Eye (tissue), 1 donor: ENCODE results near the gene DIRAS3.
"Not testable (repeated sequence)": the region's sequence is repeated elsewhere in the genome, so short reads cannot be mapped to it uniquely, and the experiment has no call there.

Source experiments
- DNase-seq: peaks from one replicate; pipeline ENCODE4 v3.0.0-alpha.2; 2015

DIRAS3 gene

GRCh38 chr1:68049941-68050878 is at the start of gene DIRAS3:
Gene DIRAS3 (minus strand): TSS chr1:68050627. CDS start chr1:68047297, 3,330 bp downstream.
- peak; percentile 44 for DNase-seq

GRCh38 chr1:68093737-68094136 is 43.3 kb upstream of the DIRAS3 start:
- no peak for DNase-seq

DNA sequence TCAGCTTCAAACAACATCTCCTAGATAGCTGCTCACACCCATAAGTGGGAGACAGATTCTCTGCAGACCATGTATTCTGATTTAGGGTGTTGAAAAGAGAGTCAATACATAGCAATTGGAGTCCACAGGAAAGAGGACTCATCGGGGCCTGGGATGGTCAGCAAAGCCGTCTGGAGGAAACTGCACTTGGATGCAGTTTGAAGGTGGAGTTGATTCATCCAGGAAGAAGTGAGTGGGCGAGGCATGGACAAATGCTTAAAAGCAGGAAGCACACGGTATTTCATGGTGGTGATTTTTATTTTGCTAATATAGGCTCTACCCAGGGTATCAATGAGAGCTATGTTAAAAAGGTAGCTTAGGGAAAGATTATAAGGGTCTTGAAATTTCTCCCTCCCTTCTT is 36.8 kb upstream of the DIRAS3 start:
- DNase-seq = no peak

DNA sequence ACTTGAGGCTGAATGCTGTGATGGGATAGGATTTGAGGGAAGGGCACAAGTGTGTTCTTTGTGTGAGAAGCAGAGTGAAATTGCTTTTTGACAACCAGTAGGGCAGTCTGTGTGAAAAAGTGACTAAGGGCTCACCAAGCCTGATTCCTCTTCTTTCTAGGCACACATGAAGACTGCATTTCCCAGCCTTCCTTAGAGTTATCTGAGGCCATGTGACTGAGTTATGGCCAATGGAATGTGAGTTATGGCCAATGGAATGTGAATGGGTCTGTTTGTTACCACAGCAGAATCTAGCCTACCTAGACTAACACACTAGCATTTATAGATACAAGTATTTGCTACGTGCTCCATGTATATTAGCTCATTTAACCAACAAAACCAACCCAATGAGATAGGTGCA is 35.3 kb upstream of the DIRAS3 start:
- no peak for DNase-seq

DNA sequence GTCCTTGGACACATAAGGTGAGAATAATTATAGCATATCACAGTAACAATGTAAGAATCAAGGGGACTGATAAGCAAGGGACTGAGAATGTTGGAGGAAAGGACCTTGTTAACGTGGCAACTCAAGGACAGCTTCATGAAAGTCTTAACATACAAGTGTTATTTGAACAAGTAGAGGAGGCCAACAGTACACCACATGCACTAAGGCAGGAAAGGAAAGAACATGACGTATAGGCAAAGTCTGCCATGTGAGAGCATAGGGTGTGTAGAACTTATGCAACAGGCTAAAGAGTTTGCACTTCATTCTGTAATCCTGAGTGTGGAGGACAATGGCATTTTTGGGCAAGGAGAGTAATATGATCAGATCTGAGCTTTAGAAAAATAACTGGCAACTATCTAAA is 33.3 kb upstream of the DIRAS3 start:
- DNase-seq = no peak

- DNase-seq = no peak
These were observed 31.4 kb upstream of the DIRAS3 start for GRCh38 chr1:68081775-68082283.

GRCh38 chr1:68078647-68079046 is 28.2 kb upstream of the DIRAS3 start:
- no peak for DNase-seq

DNA sequence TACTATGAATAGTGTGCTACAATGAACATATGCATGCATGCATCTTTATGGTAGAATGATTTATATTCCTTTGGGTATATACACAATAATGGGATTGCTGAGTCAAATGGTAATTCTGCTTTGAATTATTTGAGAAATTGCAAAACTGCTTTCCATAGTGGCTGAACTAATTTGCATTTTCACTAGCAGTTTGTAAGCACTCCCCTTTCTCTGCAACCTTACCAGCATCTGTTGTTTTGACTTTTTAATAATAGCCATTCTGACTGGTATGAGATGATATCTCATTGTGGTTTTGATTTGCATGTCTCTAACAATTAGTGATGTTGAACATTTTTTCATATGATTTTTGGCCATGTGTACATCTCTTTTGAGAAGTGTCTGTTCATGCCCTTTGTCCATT is 24.0 kb upstream of the DIRAS3 start:
- no peak for DNase-seq

GRCh38 chr1:68065766-68066165 is 15.3 kb upstream of the DIRAS3 start:
- no peak for DNase-seq

- not testable (repeated sequence) for DNase-seq
These were observed 7.6 kb upstream of the DIRAS3 start for GRCh38 chr1:68058053-68058452.

DNA sequence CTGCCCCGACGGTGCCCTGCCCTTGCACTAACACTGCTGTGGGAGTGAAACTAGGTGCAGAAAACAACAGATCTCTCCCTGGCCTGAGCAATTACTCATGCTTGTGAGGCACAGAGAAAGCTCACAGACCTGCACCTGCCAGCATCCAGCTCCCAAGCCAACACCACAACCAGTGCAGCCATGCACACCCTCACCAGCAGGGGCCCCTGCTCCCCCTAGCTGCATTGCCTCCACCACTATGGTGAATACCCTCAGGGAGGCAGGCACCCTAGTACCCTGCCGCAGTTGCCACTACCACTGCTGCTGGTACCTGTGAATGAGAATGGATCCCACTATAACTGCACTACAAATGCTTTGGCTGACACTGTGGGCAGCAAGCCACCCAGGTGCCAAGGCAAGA is 7.1 kb upstream of the DIRAS3 start:
- no peak for DNase-seq

DNA sequence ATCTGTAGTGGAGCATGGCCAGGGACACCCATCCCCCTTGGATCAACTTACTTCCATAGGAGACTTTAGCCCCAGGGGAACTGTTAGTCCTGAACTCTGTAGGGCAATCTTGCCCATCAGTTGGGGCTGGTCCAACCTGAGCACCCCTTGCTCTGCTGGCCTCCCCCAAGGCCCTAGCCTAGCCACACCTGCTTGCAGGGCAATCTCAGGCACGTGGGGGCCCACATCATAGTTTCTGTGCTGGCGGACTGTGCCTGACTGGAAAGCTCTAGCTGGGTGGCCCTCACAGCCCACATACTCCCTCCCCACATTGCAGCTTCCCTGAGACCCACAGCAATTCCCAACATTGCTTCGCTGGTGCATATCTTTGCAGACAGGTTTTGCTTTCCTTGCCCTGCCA is 6.6 kb upstream of the DIRAS3 start:
- no peak for DNase-seq

DNA sequence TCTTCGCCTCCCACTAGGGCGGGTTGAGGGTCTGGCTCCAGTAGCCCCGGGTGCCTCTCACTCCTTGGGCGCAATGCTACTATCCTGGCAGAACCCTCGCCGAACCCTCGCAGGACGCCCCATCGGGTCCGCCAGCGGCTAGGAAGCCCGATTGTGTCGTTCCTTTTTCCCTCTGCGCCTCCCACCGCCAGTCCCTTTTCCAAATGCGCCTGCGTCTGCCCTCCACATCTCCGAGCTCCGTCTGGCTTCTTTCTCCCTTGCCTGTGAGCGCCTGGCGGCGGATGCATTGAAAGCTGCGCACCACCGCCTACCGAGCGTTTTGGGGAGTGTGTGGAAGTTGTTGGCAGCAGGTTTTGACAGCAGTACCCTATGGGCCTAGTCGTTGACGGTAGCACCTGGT is 1.0 kb upstream of the DIRAS3 start:
- peak; percentile 76 for DNase-seq

GRCh38 chr1:68047659-68048026 is 2.8 kb downstream of the DIRAS3 start:
- no peak for DNase-seq

GRCh38 chr1:68046885-68047658 is 3.4 kb downstream of the DIRAS3 start:
- DNase-seq = peak; percentile 18

DNA sequence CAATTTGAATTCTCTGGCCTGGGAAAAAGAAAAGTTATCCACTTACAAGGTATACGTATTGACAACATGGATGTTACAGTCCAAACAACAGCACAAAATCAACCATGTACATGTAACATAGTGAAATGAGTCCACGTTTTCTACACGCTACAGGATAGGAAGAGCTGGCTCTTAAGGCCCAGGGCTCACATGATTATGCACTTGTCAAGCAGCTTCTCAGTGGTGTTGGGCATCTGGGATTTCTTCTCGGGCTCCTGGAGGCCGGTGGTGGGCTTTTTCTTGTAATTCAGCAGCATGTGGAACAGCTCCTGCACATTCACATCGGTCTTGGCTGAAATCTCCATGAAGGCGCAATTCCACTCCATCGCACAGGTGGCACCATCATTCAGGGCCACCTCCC is 4.0 kb downstream of the DIRAS3 start:
- no peak for DNase-seq

- no peak for DNase-seq
These were observed 4.8 kb downstream of the DIRAS3 start for GRCh38 chr1:68045511-68046180.

DNA sequence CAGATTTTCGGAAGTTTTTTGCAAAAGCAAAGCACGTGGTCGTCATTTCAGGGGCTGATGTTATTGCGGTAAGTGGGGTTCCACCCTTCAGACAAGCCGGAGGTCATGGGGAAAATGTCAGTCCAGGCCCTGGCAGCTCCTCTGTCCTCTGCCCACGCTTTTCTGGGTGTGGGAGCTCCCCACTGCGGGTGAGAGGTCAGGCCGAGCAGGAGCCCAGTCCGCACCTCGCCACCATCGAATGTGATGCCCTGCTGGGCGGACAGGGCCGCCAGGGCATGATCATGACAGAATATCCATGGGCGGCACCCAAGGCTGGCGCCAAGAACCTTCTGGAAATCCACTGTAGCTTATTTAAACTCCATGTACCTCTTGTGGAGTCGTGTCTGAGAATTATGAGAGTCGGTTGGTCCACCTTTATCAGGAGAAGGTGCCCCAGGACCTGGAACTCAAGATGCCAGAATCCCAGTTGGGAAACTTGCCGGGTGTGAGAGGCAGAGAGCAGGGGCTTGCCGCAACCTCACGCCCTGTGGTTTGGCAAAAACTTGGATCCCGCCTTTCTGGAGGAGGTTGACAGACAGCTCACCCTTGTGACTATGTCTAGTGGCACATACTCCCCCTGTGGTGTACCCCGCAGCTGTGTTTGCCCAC is 6.9 kb downstream of the DIRAS3 start:
- DNase-seq = no peak

DNA sequence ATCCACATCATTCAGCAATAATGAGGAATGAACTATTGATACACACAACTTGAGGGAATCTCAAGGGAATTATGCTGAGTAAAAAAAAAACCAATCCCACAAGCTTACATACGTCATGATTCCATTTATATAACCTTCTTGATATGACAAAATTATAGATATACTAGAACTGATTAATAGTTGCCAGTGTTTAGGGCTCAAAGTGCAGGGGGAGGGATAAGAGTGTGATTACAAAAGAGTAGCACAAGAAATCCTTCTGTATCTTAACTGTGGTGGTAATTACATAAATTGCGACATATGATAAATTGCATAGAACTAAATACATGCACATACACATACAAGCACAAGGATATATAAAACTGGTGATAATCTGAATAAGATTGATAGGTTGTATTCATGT is 13.5 kb downstream of the DIRAS3 start:
- DNase-seq = no peak

- DNase-seq = no peak
These were observed 21.0 kb downstream of the DIRAS3 start for GRCh38 chr1:68029444-68029843.

DNA sequence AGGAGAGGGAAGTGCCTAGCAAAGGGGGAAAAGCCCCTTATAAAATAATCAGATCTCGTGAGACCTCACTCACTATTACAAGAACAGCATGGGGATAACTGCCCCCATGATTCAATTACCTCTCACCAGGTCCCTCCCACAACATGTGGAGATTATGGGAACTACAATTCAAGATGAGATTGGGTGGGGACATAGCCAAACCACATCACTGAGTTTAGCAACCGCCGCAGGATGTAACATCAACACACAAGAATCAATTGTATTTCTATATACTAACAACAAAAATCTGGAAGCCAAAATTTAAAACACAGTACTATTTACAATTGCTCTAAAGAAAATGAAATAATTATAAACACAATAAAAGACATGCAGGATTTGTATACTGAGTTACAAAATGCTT is 21.9 kb downstream of the DIRAS3 start:
- DNase-seq = no peak

- no peak for DNase-seq
These were observed 25.6 kb downstream of the DIRAS3 start for GRCh38 chr1:68024635-68025338.
